Fibroblast of skin of back (primary cell): Measurements from ENCODE around the gene IL2RA.

Experiments
- DNase-seq: peaks from one replicate; pipeline ENCODE4 v3.0.0-alpha.2; 2013

The IL2RA gene

GRCh38 chr10:6037422-6037821 is 24.7 kb downstream of the IL2RA start:
- no peak for DNase-seq

GRCh38 chr10:6036861-6037321 is 25.3 kb downstream of the IL2RA start:
- no peak for DNase-seq

GRCh38 chr10:6035931-6036575 is 26.1 kb downstream of the IL2RA start:
- DNase-seq: no peak

- no peak for DNase-seq
Measured at GRCh38 chr10:6035101-6035834, 26.9 kb downstream of the IL2RA start.

GRCh38 chr10:6034371-6034770 is 27.8 kb downstream of the IL2RA start:
- DNase-seq: no peak

- DNase-seq: peak; percentile 6
Measured at GRCh38 chr10:6033954-6034353, 28.2 kb downstream of the IL2RA start.

GRCh38 chr10:6030940-6031339 is 31.2 kb downstream of the IL2RA start:
- no peak for DNase-seq

GRCh38 chr10:6030217-6030616 is 31.9 kb downstream of the IL2RA start:
- no peak for DNase-seq

GRCh38 chr10:6027929-6028328 is 34.2 kb downstream of the IL2RA start:
- DNase-seq: no peak

GRCh38 chr10:6025683-6026255 is 36.4 kb downstream of the IL2RA start:
- no peak for DNase-seq

- no peak for DNase-seq
Measured at GRCh38 chr10:6024334-6024682, 37.9 kb downstream of the IL2RA start.

- no peak for DNase-seq
Measured at GRCh38 chr10:6023661-6024333, 38.4 kb downstream of the IL2RA start.

- no peak for DNase-seq
Measured at GRCh38 chr10:6022660-6023059, 39.5 kb downstream of the IL2RA start.

GRCh38 chr10:6020826-6021225 is 41.3 kb downstream of the IL2RA start:
- no peak for DNase-seq

GRCh38 chr10:6019796-6020195 is 42.4 kb downstream of the IL2RA start:
- no peak for DNase-seq

- no peak for DNase-seq
Measured at GRCh38 chr10:6019010-6019782, 43.0 kb downstream of the IL2RA start.

GRCh38 chr10:6018422-6018821 is 43.7 kb downstream of the IL2RA start:
- DNase-seq: no peak

GRCh38 chr10:6017781-6018354 is 44.3 kb downstream of the IL2RA start:
- DNase-seq: no peak

GRCh38 chr10:6014241-6014761 is 47.9 kb downstream of the IL2RA start:
- peak; percentile 26 for DNase-seq

GRCh38 chr10:6013413-6014192 is 48.6 kb downstream of the IL2RA start:
- DNase-seq: no peak
